Measurements from ENCODE around the gene MAML2.

MAML2 gene

DNA sequence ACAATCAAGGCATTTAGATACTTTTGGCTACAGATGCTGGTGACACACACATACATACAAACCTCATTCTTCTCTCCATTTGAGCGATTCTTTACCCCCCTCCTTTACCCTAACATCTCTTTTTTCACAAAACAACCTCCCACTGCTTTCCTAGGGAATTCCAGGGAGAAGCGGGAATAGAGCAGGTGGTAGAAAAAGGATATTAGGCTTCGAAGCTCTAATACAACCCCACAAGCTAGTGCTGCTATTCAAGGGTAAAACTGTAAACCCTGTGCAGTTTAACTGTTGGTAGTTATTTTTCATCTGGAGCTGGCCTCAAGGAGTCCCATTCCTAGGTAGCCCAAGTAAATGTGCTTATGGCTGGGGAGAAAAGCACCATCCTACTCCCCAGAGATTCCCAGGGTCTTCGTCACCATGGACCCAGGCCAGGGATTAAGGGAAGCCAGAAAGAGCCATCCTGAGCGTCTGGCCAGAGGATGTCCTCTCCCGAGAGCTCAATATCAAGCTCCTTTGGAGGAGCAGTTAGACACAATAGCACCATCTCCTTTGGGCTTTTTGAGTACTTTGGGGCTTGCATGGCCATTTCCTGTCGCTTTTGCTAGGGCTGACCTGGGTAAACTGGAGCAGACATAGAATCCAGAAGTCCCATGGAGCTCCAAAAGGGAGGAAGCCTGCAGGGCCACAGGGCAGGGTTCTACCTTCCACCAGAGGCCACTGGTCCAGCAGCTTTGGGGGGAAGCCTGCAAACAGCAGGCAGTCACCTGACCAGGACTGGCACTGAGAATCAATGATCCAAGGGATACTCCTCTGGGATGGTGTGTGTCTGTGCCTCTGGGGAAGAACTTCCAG is 3.1 kb downstream of the MAML2 start:
- peak overlapping the region; percentile 93 for H3K4me3 ChIP-seq (ENCODE audit: low read length)
- TF ChIP-seq, protein P1, sequence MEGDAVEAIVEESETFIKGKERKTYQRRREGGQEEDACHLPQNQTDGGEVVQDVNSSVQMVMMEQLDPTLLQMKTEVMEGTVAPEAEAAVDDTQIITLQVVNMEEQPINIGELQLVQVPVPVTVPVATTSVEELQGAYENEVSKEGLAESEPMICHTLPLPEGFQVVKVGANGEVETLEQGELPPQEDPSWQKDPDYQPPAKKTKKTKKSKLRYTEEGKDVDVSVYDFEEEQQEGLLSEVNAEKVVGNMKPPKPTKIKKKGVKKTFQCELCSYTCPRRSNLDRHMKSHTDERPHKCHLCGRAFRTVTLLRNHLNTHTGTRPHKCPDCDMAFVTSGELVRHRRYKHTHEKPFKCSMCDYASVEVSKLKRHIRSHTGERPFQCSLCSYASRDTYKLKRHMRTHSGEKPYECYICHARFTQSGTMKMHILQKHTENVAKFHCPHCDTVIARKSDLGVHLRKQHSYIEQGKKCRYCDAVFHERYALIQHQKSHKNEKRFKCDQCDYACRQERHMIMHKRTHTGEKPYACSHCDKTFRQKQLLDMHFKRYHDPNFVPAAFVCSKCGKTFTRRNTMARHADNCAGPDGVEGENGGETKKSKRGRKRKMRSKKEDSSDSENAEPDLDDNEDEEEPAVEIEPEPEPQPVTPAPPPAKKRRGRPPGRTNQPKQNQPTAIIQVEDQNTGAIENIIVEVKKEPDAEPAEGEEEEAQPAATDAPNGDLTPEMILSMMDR (IDR thresholded peaks at IDR 0.05; ENCODE audit: insufficient read depth, low read depth, low read length, missing control alignments), result no peak
- no peak for DNase-seq (ENCODE audit: low read depth)

DNA sequence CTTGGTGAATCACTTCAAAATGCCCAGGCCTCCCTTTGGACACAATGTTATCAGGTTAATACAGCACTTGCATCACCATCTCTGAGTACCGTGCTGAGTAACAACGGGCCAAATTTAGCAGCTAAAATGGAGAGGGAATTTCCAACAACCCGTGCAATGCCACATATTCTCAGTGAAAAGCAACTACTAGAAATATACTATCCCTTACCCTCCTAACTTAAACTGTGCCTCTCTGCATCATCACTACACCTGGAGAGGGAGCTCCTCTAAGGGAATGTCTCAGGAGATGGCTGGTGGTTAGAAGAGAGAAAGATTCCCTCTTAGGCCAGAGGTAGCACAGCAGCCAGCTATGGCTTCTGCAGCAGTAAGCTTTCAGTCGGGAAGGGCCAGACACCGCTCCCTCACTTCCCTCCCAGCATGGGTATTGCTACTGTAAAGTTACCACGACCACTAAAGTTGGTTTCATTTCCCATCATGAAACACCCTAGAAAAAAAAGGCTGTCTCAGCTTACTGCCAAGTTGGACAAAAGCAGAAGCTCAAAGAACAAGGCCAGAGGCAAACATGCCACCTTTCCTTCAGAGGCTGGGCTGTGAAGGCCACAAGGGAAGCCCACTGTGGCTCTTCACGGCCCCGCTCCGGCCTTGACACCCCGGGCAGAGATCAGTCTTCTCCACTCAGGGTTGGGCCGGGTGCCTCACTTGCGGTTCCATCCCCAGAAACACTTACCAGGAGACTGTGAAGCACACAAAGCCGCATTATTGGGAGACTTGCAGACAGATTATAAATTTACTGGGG is 3.9 kb downstream of the MAML2 start:
- H3K4me3 ChIP-seq (ENCODE audit: low read length), result peak overlapping the region; percentile 93
- DNase-seq (ENCODE audit: low read depth), result peak; percentile 87
- TF ChIP-seq, protein P1 (IDR thresholded peaks at IDR 0.05; ENCODE audit: insufficient read depth, low read depth, low read length, missing control alignments), result peak; percentile 6

DNA sequence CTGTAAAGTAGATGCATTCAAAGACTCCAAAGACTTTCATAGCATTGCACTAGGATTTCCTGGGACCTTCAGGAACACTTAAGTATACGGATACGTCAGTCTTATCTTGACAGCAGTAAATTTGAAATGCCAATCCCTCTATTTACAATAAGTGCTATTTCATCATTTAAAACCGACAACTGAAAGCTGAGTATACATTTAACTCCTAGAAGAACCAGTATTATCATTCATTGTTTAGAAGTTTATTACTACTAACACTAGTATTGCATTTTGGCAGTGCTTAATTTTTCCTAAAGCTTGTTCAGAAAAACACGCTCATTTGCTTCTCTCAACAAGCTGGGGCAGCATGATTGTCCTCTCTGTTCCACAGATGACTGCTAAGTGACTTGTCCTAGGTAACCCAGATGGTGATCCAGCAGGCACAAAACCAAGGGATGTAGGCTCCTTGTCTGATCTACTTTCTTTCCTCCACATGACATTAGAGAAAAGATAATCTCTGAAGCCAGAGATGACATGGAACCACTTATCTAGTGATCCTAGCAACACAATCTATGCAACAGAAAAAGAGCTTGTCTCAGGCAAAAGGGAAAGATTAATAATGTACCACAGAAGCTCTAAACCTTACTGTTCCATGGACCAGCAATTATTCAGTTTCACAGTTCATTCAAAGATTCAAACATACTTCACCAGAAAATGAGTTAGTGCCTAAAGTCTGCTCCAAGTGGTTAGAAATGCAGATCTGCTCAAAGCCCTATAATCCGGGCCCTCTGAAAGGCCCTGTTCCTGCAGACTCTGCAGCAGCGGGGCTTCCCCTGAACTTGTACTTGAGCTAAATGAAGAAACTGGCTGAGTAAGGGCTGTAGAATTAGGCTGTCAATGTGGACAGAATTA is 5.2 kb downstream of the MAML2 start:
- TF ChIP-seq, protein P1 (IDR thresholded peaks at IDR 0.05; ENCODE audit: insufficient read depth, low read depth, low read length, missing control alignments), result no peak
- H3K4me3 ChIP-seq (ENCODE audit: low read length), result no peak overlapping the region
- peak; percentile 37 for DNase-seq (ENCODE audit: low read depth)

DNA sequence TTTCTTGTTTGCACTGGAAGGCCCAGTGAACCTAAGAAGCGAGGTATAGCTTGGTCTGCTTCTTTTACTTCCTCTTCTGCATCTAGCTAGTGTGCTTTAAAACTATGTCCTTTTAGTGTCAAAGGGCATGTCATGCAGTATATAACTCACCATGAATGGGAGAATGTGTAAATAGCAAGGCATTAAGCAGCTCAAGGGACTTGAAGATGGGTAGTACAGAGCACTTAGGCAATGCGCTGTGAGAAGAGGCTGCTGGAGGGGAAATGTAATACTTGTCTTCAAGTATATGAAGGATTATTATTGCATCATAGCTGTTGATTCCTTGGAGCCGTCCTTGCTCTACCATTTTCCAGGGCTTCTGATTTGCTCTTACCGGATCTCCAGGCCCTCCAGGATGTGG is 7.6 kb downstream of the MAML2 start:
- no peak overlapping the region for H3K4me3 ChIP-seq (ENCODE audit: low read length)
- TF ChIP-seq, protein P1 (IDR thresholded peaks at IDR 0.05; ENCODE audit: insufficient read depth, low read depth, low read length, missing control alignments), result no peak
- no peak for DNase-seq (ENCODE audit: low read depth)

DNA sequence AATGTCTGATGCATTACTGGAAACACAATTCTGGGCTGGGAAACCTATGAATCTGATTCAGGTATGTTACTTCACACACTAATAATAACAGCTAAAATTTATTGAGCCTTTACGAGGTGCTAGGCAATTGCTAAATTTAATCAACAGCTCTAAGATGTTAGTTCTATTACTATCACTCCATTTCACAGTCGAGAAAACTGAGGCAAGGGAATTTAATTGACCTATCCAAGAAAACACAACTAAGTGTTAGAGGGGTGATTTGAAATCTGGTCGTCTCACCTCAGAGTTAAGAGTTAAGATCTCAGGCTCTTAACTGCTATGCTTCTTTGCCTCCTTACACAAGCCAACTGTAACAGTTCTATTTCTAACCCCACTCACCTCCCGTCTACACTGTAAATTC is 8.8 kb downstream of the MAML2 start:
- no peak for DNase-seq (ENCODE audit: low read depth)
- H3K4me3 ChIP-seq (ENCODE audit: low read length), result no peak overlapping the region
- TF ChIP-seq, protein P1 (IDR thresholded peaks at IDR 0.05; ENCODE audit: insufficient read depth, low read depth, low read length, missing control alignments), result no peak

DNA sequence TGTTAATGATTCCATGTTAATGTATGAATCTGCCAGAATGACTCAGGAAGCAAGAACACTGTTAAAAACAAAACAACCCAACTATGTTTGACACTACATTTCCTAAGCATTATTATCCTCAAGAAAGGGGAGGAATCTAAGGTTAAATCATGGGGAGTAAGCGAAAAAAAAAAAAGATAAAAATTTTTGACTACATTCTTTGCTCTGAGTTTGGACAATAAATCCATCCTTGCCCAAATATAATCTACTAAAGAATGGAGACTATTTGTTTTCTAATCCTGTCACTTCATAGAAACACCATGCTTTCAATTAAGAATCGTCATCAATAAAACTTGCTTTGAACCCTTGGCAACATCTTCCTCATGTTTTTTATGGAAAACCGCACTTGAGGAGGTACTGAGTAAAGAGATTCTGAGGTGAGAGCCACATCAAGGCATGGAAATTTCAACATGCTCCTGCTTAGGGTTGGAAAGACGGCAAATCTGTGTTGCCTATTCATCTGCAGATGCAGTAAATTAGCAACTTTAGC is 9.7 kb downstream of the MAML2 start:
- H3K4me3 ChIP-seq (ENCODE audit: low read length), result no peak overlapping the region
- TF ChIP-seq, protein P1 (IDR thresholded peaks at IDR 0.05; ENCODE audit: insufficient read depth, low read depth, low read length, missing control alignments), result no peak
- no peak for DNase-seq (ENCODE audit: low read depth)
